Liver (tissue), 9 donors: Measurements from ENCODE around the gene RTP5. TPM values are rescaled to one million over a fixed set of nuclear protein-coding genes. Genes with fewer than 3 reads are reported as not detected.

Experiments
- DNase-seq: peaks from one replicate; pipeline ENCODE4 v3.0.0-alpha.2; 2017; ENCODE audit warnings: low spot score
- H3K27ac ChIP-seq, 2 donors: one replicate each; pipeline ENCODE4 v1.7.0; 2013; ENCODE audit warnings: inconsistent platforms in 2 of 2, low read length in 2 of 2, control low read depth in 1 of 2, low read depth in 1 of 2, mild to moderate bottlenecking in 1 of 2
- H3K27me3 ChIP-seq, 4 donors: one replicate each; pipeline versions ENCODE4 v1.6.1 to v1.7.0; 2013; ENCODE audit warnings: low read length in 3 of 4, inconsistent platforms in 1 of 4, mild to moderate bottlenecking in 1 of 4, moderate library complexity in 1 of 4; ENCODE audit not compliant: control insufficient read depth in 4 of 4, insufficient read depth in 4 of 4
- H3K36me3 ChIP-seq, 4 donors: one replicate each; pipeline versions ENCODE4 v1.6.1 to v1.7.0; 2013; ENCODE audit warnings: low read length in 3 of 4, mild to moderate bottlenecking in 3 of 4, low read depth in 1 of 4, moderate library complexity in 1 of 4; ENCODE audit not compliant: control insufficient read depth in 4 of 4, insufficient read depth in 3 of 4
- H3K4me1 ChIP-seq, 4 donors: one replicate each; pipeline versions ENCODE4 v1.6.1 to v1.7.0; 2013; ENCODE audit warnings: low read length in 3 of 4, mild to moderate bottlenecking in 3 of 4, moderate library complexity in 1 of 4; ENCODE audit not compliant: control insufficient read depth in 4 of 4, insufficient read depth in 4 of 4
- H3K4me3 ChIP-seq, 3 donors: one replicate each; pipeline versions ENCODE4 v1.6.1 to v1.7.0; 2013; ENCODE audit warnings: low read length in 3 of 3, control low read depth in 1 of 3, low read depth in 1 of 3, mild to moderate bottlenecking in 1 of 3
- H3K9ac ChIP-seq, 2 donors: one replicate each; pipeline ENCODE4 v1.7.0; 2013; ENCODE audit warnings: low read length in 2 of 2, mild to moderate bottlenecking in 2 of 2, moderate library complexity in 2 of 2, control low read depth in 1 of 2, low read depth in 1 of 2
- H3K9me3 ChIP-seq, 4 donors: one replicate each; pipeline versions ENCODE4 v1.6.1 to v1.7.0; 2013; ENCODE audit warnings: low read length in 3 of 4; ENCODE audit not compliant: control insufficient read depth in 4 of 4
- CTCF ChIP-seq: fragments of 150-350 bp; IDR thresholded peaks from 2 replicates; pipeline ENCODE4 v1.5.1; 2017; ENCODE audit warnings: improper control_type of control experiment, low read depth, low read length; ENCODE audit not compliant: missing input control
- EGR1 ChIP-seq, 2 donors: IDR thresholded peaks; 2 replicates each; pipeline ENCODE4 v1.6.1; 2016 to 2018; ENCODE audit warnings: antibody characterized with exemption in 2 of 2, low read depth in 2 of 2
- FOXA1 ChIP-seq: IDR thresholded peaks from 2 replicates; pipeline ENCODE4 v1.6.1; 2016; ENCODE audit warnings: antibody characterized with exemption
- FOXA2 ChIP-seq: IDR thresholded peaks from 2 replicates; pipeline ENCODE4 v1.6.1; 2016; ENCODE audit warnings: antibody characterized with exemption
- GABPA ChIP-seq, 2 donors: IDR thresholded peaks in 1 of 2; conservative IDR thresholded peaks in 1 of 2; 2 replicates each; pipeline ENCODE4 v1.6.1; 2016; ENCODE audit warnings: antibody characterized with exemption in 2 of 2, mild to moderate bottlenecking in 1 of 2, moderate library complexity in 1 of 2
- HNF4A ChIP-seq, 2 donors: conservative IDR thresholded peaks; 2 replicates each; pipeline ENCODE4 v1.6.1; 2016; ENCODE audit warnings: antibody characterized with exemption in 2 of 2, mild to moderate bottlenecking in 2 of 2
- HNF4G ChIP-seq: IDR thresholded peaks from 2 replicates; pipeline ENCODE4 v1.6.1; 2016; ENCODE audit warnings: antibody characterized with exemption
- JUND ChIP-seq, 2 donors: IDR thresholded peaks; 2 replicates each; pipeline ENCODE4 v1.6.1; 2016; ENCODE audit warnings: antibody characterized with exemption in 2 of 2
- MAX ChIP-seq: IDR thresholded peaks from 2 replicates; pipeline ENCODE4 v1.6.1; 2016; ENCODE audit warnings: antibody characterized with exemption
- NR2F2 ChIP-seq: IDR thresholded peaks from 2 replicates; pipeline ENCODE4 v1.6.1; 2016; ENCODE audit warnings: antibody characterized with exemption
- RAD21 ChIP-seq, 2 donors: IDR thresholded peaks; 2 replicates each; pipeline ENCODE4 v1.6.1; 2016; ENCODE audit warnings: antibody characterized with exemption in 2 of 2, mild to moderate bottlenecking in 2 of 2
- REST ChIP-seq: IDR thresholded peaks from 2 replicates; pipeline ENCODE4 v1.6.1; 2016; ENCODE audit warnings: antibody characterized with exemption, mild to moderate bottlenecking
- RXRA ChIP-seq, 2 donors: IDR thresholded peaks; 2 replicates each; pipeline ENCODE4 v1.6.1; 2017 to 2018; ENCODE audit warnings: antibody characterized with exemption in 2 of 2, mild to moderate bottlenecking in 1 of 2
- SP1 ChIP-seq: IDR thresholded peaks from 2 replicates; pipeline ENCODE4 v1.6.1; 2018; ENCODE audit warnings: antibody characterized with exemption, mild to moderate bottlenecking
- TAF1 ChIP-seq: conservative IDR thresholded peaks from 2 replicates; pipeline ENCODE4 v1.6.1; 2016; ENCODE audit warnings: antibody characterized with exemption, mild to moderate bottlenecking
- YY1 ChIP-seq: IDR thresholded peaks from 2 replicates; pipeline ENCODE4 v1.6.1; 2016; ENCODE audit warnings: antibody characterized with exemption, mild to moderate bottlenecking
- WGBS: extraction: QIAGEN DNeasy Blood & Tissue Kit; methylation state at CpG from one replicate; pipeline ENCODE4 v1.1.7; 2013; 5-methylcytosine and 5-hydroxymethylcytosine counted together
- polyA plus RNA-seq, 2 donors: library from polyadenylated mRNA; stranded (reverse) in 1 of 2; unstranded in 1 of 2; fragments of 200-250 nt in 1 of 2; fragments of >200 nt in 1 of 2; fragmentation: Nextera tagmentation in 1 of 2; extraction: Ambion mirVana in 1 of 2; gene quantifications; one replicate each; pipeline versions ENCODE4 v1.2.1 to v1.2.3, GENCODE V29; 2013 to 2015
- total RNA-seq, 2 donors: library from RNA; depleted of rRNA; stranded (reverse); fragments of >200 nt; gene quantifications; one replicate each; pipeline ENCODE4 v1.2.3, GENCODE V29; 2014
- TF ChIP-seq, protein P1 (sequence below): IDR thresholded peaks from 2 replicates; pipeline ENCODE4 v1.6.1; 2016; ENCODE audit warnings: antibody characterized with exemption
- TF ChIP-seq, protein P2 (sequence below): IDR thresholded peaks from 2 replicates; pipeline ENCODE4 v1.6.1; 2016; ENCODE audit warnings: antibody characterized with exemption
- donor health status: healthy.
- donor health status: healthy.
- donor health status: healthy.
- donor health status: healthy.
- donor health status: healthy.

RTP5 gene
- total and polyA plus RNA-seq, 4 donors, result under 0.01 to 0.03 TPM; not detected in 2

- no peak for TF ChIP-seq REST
- no peak for TF ChIP-seq HNF4G
- TF ChIP-seq, protein P1, sequence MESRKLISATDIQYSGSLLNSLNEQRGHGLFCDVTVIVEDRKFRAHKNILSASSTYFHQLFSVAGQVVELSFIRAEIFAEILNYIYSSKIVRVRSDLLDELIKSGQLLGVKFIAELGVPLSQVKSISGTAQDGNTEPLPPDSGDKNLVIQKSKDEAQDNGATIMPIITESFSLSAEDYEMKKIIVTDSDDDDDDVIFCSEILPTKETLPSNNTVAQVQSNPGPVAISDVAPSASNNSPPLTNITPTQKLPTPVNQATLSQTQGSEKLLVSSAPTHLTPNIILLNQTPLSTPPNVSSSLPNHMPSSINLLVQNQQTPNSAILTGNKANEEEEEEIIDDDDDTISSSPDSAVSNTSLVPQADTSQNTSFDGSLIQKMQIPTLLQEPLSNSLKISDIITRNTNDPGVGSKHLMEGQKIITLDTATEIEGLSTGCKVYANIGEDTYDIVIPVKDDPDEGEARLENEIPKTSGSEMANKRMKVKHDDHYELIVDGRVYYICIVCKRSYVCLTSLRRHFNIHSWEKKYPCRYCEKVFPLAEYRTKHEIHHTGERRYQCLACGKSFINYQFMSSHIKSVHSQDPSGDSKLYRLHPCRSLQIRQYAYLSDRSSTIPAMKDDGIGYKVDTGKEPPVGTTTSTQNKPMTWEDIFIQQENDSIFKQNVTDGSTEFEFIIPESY, result no peak
- TF ChIP-seq, protein P2, sequence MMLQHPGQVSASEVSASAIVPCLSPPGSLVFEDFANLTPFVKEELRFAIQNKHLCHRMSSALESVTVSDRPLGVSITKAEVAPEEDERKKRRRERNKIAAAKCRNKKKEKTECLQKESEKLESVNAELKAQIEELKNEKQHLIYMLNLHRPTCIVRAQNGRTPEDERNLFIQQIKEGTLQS, result no peak
- TF ChIP-seq JUND (IDR thresholded peaks at IDR 0.05), result no peak
- no peak for TF ChIP-seq YY1
These were observed 27.5 kb upstream of the RTP5 start (continued) for GRCh38 chr2:241842067-241842415.

DNA sequence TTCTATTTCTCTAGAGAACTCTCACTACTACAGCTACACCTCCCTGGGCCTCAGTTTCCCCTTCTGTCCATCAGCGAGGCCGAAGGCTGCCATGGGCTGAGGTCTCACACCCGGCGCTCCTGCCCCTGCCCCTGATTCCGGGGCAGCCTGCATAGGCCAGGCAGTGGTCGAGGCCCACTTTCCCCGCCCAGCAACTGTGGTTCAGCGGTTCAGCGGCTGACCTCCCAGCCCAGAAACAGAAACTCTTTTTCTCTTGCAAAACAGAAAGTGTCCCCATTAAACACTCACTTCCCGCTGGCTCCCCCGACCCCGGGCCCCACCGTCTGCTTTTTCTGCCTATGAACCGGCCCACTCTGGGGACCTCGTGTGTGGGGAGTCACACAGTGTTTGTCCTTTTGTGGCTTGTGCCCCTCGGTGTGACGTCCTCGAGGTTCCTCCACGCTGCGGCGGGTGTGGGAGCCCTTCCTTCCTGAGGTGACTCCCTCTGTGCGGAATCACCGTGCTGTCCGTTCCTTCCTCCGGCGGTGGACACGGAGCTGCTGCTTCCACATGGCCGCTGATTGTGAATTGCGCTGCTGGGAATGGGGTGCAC, 26.8 kb upstream of the RTP5 start:
- peaks cover 0 to 12% (median 4%) of the 10 kb centered on the region in 4 donors for H3K4me1 ChIP-seq
- no peak for DNase-seq
- no peak overlapping the region for H3K9ac ChIP-seq
- no peaks in the 10 kb centered on the region for H3K36me3 ChIP-seq
- WGBS, result 63% methylated on average over 29 of the region's 29 CpGs
- no peaks in the 10 kb centered on the region for H3K9me3 ChIP-seq
- peak overlapping the region; percentile 68 to 69 for H3K27ac ChIP-seq
- H3K4me3 ChIP-seq, result no peak overlapping the region
- no peaks in the 10 kb centered on the region for H3K27me3 ChIP-seq
- TF ChIP-seq EGR1 (IDR thresholded peaks at IDR 0.05; ENCODE audit: low read depth in 2 of 2) (no peak), TAF1 (no peak), YY1 (no peak), HNF4G (no peak), CTCF (no peak), REST (no peak), RXRA (IDR thresholded peaks at IDR 0.05) (peak; percentile 9 to 35), SP1 (peak; percentile 17), GABPA (IDR thresholded peaks at IDR 0.05 in 1 of 2, conservative IDR thresholded peaks at IDR 0.05 in 1 of 2) (no peak), HNF4A (conservative IDR thresholded peaks at IDR 0.05) (no peak), MAX (no peak), JUND (IDR thresholded peaks at IDR 0.05) (no peak), RAD21 (IDR thresholded peaks at IDR 0.05) (no peak), NR2F2 (peak; percentile 30), FOXA2 (no peak), FOXA1 (no peak)
- TF ChIP-seq, protein P1, result no peak
- TF ChIP-seq, protein P2, result no peak
